ENCODE data around the gene PARP3.

The PARP3 gene

DNA sequence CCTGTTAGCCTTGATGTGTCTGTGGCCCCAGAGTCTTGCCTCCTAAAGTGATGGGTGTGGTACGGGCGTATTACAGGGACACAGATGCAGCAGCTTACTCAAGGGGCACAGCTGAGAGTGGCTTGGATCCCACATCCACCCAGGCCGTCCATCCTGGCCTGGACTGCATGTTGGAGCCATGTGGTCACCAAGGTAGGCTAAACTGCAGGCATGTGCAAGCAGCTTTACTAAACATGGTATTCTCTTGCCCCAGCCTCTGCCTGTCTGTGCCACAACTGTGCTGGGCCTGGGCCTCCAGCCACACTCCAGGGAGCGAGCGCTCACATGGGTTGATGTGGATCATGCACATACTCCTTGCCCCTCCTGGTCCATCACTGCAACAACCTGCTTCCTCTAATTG, 7.0 kb downstream of the PARP3 start:
- no peak for FAIRE-seq

DNA sequence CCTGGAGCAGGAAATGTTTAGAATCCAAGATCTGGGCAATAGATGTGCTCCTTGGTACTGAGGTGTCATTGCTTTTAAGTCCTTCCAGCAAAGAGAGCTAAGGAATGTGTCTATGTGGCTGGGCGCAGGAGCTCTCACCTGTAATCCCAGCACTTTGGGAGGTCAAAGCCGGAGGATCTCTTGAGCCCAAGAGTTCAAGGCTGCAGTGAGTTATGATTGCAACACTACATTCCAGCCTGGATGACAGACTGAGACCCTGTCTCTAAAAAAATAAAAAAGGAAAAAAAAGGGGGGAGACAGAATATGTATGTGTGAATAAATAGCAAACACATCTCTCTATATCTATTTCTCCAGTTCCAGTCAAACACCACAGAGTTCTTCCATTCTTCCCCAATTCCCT, 8.7 kb downstream of the PARP3 start:
- no peak for FAIRE-seq

DNA sequence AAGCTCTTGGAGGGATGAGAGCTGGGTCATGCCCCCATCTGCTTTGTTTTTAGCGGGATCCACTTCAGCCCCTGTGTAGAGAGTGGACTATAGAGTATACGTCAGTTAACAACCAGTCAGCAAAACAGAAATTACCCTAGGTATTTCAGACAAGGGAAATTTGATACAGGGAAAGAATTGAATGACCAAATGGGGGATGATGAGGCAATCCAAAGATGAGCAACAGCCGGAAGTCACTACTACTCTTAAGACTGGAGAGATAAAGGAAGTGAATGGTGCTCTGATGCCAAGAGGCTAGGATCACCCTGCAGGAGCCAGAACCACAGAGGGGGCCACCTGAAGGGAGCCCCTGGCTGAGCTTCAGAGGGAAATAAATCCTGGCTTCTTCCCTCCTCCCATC, 11.3 kb downstream of the PARP3 start:
- FAIRE-seq, result no peak

DNA sequence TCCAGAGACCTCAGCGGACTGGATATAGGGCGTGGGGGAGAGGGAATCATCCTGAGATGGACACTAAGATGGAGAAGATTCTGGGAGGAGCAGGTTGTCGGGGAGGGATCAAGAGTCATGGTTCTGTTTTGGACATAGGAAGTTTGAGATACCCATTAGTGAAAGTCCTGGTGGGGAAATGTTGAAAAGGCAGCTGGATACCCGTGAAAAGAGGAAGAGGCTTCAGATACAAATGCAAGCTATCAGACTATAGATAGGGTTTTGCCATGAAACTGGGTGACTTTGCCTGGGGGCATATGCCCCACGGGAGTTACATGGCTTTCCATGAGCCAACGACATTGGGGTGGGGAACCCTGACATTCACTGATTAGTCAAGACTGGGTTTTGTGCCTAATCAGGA, 11.9 kb downstream of the PARP3 start:
- FAIRE-seq, result no peak

DNA sequence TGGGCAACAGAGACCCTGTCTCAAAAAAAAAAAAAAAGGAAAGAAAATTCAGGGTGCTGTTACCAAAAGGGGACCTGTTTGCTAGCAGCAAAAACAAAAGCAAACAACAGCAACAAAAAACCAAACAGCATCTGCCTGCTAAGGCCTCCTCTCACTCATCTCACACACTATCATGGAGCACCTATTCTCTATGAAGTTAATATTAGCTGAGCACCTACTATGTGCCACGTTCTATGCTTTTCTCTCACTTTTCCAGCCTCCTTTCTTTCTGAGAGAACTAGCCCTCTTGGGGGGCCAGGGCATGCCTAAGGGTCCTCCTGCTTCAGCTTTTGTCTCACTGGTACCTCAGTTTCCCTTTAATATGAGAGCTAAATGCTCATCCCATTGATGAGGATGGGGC, 12.6 kb downstream of the PARP3 start:
- FAIRE-seq, result no peak

DNA sequence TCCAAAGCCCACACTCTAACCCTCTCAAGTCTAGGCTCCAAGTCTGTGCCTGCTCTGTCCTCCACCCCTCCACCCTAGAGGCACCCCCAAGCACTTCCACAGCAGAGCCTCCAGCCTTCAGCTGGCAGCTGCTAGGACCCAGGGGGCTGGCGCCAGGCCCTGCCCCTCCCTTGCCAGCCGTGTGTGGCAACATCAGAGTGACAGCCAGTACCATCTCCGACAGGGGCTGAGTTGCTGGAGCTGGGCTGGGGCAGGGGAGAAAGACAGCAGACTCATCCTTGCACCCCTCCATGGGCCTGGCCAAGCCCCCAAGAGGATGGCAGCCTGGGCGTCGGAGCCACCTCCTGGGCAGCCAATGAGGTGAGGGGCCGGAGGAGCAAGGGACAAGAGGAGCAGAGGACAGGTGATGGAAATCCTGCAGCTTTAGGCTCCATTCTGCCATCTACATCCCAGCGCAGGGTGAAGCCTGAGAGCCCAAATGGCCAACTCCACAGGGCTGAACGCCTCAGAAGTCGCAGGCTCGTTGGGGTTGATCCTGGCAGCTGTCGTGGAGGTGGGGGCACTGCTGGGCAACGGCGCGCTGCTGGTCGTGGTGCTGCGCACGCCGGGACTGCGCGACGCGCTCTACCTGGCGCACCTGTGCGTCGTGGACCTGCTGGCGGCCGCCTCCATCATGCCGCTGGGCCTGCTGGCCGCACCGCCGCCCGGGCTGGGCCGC, 13.2 kb downstream of the PARP3 start, which contains the start of gene GPR62:
Gene GPR62 (plus strand): TSS at position 207 of the 718 bp plus-strand sequence. CDS start 272 bp downstream, at position 479.
- FAIRE-seq, result no peak

DNA sequence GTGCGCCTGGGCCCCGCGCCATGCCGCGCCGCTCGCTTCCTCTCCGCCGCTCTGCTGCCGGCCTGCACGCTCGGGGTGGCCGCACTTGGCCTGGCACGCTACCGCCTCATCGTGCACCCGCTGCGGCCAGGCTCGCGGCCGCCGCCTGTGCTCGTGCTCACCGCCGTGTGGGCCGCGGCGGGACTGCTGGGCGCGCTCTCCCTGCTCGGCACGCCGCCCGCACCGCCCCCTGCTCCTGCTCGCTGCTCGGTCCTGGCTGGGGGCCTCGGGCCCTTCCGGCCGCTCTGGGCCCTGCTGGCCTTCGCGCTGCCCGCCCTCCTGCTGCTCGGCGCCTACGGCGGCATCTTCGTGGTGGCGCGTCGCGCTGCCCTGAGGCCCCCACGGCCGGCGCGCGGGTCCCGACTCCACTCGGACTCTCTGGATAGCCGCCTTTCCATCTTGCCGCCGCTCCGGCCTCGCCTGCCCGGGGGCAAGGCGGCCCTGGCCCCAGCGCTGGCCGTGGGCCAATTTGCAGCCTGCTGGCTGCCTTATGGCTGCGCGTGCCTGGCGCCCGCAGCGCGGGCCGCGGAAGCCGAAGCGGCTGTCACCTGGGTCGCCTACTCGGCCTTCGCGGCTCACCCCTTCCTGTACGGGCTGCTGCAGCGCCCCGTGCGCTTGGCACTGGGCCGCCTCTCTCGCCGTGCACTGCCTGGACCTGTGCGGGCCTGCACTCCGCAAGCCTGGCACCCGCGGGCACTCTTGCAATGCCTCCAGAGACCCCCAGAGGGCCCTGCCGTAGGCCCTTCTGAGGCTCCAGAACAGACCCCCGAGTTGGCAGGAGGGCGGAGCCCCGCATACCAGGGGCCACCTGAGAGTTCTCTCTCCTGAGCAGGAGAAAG, 14.0 kb downstream of the PARP3 start:
- no peak for FAIRE-seq

DNA sequence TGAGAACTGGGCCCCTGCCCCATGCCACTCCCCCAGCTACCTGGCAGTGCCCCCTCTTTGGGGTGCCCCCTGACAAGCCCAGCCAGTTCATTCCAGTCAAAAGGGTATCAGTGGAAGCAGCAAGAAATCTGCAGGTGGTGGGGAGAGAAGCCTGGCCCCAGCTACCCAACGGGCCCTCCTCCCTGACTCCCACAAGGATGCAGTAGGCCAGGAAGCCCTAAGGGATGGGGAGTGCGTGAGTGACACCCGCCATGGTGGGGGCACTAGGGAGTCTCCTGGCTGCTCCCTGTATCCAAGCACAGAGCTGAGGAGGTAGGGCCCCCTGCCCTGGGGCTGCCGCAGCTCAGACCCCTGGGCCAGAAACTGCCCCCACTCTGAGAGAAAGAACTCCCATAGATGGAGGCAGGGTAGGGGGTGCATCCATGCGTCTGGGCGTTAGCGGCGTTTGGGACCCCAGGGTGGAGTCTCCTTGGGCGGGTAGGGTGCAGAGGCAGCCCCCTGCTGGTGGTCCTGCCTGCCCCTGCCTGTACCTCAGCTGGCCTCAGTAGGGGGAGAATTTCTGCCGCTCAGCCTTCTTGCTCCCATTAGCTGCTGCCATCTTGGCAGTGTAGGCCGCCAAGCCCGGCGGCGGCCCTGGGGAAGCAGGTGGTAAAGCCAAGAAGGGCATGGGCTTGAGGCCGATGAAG, 15.5 kb downstream of the PARP3 start:
- no peak for FAIRE-seq

DNA sequence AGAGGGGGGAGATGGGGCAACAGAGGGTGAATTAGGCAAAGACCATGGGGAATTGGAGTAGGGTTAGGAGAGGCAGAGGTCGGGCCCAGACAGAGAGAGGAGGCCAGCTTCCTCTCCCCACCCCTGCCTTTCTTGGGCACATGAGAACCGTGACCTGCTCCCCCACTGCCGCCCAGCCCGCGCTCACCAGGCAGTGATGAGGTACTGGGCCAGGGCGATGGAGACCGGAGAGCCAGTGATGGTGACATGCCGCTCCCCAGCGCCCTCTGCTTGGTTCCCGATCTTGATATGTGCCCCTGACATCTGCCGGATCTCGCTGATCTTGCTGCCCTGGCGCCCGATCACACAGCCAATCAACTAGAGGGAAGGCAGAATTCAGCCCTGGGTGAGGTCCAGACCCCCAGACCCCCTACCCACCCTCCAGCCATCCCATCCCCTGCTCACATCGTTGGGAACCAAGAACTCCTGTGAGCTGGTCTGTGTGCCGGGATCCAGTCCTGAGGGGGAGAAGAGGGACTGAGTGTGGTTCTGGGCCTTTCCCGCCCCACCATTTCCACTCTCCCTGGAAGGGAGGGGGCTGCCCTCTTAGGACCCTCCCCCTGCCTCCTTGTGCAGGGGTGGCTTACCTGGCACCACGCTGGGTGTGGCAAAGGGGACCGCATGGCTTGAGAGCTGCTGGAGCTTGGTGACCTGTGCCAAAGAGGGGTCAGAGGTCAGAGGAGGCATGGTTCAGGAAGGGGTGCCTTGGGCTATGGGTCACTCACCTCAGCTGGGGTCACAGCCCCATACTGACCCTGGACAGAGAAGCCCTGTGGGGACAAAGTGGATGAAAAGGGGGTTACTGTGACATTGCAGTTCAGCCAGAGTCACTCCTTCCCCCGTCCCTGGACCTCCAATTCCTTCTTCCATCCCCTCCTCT, 16.7 kb downstream of the PARP3 start:
- no peak for FAIRE-seq

DNA sequence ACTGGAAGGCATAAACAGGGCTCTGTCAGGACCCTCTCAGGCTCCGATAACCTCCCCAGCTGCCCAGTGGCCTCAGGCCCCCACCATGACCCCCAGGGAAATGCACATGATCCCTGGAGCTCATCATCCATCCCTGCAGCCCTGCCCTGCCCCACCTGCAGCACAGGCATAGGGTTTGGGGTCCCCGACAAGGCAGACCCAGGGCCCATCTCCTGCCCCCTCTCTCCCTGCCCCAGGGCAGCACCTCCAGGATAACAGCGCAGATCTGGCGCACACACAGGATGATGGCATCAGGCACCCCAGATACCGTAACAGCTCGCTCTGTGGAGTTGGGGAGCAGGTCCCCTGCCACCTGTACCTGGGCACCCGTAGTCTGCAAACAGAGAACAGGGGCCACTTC, 17.5 kb downstream of the PARP3 start:
- FAIRE-seq, result no peak

DNA sequence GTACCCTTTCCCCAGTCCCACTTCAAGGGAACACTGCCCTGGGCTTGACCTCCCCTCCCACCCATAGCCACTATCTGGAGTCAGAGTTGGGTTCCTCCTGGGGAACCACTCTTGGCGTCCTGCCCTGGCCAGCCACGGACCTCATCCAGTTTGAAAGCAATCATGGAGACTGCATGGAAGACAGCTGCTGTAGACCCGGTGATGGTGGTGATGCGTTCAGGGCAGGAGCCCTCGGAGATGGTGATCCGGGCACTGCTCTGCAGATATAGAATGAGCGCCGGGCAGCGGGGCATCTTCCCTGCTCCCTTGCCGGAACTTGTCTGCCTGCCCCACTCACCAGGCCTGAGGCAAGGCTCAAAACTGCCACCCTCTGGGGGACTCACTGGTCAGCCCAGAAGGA, 18.2 kb downstream of the PARP3 start:
- FAIRE-seq, result no peak

DNA sequence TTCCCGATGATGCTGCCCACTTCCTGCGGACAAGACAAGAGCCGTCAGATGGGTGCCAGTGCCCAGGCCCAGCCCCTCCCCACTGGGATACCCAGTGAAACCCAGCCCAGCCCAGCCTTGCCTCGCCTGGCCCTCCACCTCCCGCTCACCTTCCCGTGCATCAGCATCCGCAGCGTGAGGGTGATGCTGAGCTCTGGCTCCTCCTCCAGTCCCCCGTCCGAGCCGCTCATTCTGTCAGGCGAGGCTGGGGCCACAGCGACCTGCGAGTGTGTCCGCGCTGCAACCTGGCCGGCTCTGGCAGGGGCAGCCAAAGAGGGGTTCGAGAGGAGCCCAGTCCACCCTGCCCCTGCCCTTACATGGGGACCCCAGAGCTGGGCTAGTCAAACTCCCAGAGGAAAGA, 18.8 kb downstream of the PARP3 start:
- FAIRE-seq, result no peak

DNA sequence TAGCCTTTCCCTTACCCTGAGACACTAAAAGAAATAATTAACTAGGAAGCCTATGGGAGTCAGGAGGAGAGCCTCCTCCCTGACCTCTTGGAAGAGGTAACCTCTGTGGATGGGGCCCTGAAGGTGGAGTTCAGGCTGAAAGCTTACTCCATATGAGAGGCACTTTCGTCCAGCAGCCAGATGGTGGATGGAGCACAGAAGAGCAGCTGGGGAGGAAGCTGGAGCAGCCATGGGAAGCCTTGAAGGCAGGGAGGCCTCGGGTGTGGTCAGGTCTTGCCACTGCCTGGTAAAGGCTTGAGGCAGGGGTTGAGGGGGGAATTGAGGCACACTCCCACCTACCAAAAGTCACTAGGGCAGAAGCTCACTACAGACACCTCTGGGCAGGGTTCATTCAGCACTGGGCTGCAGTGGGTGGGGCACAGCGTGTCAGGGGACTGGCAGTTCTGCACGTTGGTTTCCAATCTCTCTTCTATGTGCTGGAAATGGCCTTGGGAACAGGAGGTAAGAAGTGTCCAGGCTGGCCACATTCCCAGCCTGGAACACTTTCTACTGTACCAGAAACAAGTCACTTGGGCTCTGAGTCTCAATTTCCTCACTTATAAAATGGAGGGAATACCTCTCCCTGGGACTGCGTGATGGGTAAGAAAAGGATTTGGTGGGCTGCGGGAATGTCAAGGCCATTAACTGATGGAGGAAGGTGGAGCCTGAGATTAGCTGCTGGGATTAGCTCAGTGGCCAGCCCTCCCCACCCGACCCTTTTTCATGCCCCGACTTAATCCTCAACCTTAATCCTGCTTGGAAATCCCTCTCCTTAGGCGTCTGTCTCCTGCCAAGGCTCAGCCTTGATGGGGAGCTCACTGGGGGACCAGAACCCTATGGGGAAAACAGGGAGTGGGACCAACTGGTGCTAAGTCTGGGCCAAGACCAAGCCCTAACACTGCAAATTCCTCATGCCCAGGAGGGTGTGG, 19.7 kb downstream of the PARP3 start:
- FAIRE-seq, result no peak

DNA sequence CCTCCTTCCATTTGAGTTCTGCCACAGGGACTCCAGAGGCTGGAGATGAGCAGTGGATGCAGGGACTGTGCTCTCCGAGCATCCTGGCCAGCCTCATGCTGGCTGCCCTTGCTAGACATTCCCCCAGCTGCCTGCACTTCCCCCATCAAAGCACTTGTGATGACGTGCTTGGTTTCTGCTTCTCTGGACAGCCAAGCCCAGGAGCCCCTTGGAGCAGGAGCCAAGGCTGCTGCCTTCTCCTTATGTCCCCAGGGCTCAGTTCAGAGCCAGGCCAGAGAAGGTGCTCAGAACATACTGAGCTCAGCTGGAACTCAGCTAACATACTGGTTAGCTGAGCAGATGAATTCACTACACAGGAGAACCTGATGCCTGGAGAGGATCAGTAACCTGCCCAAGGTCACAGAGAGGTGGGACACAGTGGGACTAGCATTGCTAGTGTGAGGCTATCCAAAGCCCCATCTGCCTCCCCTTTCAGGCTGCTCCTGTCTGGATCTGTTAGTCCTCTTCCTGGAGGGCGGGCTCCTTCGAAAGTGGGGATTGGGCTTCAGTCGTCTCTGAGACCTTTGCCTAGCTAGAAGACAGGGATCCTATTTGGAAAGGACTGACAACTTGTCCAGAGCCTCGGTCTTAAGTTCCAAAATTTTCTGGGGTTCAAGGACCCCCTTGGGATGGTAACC, 20.8 kb downstream of the PARP3 start:
- FAIRE-seq, result no peak

DNA sequence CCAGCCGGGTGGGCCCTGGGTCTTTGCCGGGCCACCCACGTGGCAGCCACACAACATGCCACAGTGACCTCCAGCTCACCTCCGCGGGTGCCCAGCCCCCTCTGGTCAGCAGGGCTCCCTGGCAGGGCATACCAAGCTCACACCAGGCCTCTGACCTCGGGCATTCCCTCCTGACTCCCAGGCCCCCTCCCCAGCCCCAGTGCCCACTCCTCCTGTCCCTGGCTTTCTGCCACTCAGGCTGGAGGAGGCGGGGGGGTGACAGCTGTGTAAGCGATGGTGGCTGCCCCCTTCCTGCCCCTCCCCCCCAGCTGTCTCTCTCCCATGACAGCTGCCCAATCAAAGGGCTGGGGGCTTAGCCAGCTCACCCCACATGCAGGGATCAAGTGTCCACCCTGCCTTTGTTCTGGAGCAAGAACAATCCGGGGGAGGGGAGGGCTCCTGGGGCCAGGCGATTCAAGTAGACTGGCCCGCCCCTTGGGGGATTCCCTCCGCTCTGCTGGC, 21.8 kb downstream of the PARP3 start:
- FAIRE-seq, result no peak

DNA sequence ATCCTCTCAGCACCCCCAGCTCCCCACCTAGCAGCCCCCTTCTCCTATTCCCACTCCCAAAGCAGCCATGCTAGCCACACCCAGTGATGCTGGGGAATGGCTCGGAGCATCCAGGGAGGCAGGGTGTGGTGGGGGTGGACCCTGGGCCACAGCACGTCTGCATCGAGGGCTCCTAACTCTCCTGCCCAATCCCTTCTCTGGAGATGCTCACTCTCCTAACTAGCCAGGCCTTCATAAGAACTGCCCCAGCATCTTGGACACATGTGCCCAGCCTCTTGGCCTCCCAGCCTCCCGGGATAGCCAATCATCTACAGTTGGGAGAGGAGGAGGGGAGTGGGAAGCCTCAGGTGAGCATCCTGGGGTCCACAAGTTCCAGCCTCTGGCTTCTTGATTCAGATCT, 22.4 kb downstream of the PARP3 start:
- no peak for FAIRE-seq

DNA sequence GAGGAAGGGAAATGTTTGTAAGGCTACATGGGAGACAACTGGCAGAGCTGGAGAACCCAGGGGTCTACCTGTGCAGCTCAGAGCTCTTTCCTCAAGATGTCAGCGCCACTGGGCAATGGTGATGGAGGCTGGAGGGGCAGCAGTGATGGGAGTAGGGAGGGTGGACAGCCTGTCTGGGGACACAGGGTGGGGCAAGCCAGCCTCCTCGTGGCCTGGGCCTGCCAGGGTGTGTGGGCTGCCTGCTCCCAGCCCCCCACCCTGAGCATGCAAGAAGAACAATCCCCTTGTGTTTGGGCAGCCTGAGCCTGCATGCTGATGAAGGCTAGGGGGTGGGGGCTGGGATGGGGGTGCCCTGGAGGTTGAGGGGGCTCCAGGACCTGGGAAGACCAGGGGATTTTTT, 23.9 kb downstream of the PARP3 start:
- no peak for FAIRE-seq

DNA sequence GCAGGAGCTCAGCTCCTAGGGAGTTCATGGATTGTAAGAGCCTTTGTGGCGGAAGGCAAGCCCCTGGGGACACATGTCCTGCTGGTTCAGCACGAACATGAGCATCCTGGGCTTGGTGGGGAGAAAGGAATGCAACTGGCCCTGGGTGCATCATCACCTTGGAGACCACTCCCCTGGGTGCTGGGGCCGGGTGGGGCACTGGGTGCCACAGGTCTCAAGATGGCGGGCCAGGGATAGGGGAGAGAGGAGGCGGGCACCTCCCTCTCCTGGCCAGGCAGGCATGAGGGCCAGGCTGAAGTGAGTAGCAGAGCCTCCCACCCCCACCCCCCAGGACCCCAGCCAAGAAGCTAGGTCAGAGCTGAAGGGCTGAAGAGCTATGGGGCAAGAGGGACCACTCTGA, 24.3 kb downstream of the PARP3 start:
- no peak for FAIRE-seq

DNA sequence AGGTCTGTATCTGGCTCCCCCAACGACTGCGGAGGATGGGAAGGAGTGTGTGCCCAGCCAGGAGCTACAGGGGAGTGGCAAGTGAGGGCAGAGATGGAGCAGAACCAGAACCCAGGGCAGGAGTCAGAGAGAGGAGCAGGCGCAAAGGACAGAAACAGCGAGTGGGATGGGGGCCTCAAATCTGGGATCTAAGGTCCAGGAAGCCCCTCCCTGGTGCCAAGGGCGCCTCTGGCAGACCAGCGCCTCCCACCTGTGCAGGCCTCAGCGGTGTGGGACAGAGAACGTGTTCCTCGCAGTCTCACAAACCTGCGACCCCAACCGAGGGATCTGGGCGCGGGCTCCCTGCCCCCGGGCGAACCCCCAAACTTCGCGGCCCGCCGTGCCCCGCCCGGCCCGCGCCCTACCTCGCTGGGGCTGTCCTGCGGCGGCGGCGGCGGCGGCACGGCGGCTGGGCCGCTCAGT, 24.8 kb downstream of the PARP3 start:
- FAIRE-seq, result no peak
